DMS114 treated with DMSO at 0.1 percent for 48 hours (cell line): Measurements from ENCODE around the gene KNCN.

Source experiments
- DNase-seq: peaks from one replicate; lab custom pipeline; 2025; ENCODE audit not compliant: unreplicated experiment; lab: John Stamatoyannopoulos, UW

Gene KNCN

DNA sequence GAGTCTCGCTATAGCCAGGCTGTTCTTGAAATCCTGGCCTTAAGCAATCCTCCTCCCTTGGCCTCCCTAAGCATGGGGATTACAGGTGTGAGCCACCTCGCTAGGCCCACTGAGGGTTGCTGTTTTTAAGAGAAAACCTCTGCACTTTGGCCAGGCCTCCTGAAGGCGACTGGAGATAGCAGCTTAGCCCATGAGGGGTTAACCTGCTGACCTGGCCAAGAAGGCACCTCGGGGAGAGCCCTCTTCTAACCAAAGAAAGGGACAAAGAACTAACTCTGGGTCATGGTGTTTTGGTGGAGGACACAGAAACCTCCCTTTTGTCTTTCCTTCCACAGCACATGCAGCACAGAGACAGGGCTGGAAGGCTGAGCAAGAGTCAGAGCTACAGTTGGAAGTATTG is 17.7 kb upstream of the KNCN start:
- no peak for DNase-seq

DNA sequence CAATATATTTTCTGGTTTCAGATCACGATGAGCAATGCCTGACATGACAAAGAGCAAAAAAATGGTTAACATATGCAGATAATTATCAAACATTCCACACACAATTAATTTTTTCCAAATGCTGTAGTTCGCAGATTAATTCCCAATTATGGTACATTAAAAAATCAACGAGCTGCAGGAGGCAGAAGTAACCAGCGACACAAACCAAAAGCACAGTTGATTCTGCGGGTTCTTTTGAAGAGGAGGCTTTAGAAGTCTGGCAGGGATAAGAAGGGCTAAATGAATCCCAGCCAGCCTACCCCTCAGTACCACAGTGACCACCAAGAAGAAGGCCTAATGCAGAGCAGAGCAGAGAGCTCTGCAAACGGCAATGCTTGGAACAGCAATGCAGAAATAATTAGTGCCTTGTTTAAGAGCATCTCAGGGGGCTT is 17.0 kb upstream of the KNCN start:
- DNase-seq = no peak

DNA sequence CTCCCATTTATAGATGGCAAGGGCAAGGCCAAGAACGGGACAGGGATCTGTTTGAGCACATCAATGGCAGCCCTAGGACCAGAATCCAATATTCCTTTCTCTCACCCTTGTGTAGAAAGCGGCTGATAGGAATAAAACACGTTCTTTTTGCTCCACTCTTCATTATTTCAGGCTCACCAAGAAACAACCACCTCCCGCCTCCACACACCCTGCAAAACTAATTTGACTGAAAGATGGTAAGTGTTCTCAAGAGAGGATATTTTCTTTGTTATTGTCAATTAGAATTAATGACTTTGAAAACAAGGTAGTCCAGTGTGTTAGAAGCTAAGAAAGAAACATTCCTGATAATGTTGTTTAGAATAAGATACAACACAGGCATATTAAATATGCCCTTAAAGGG is 11.9 kb upstream of the KNCN start:
- DNase-seq = no peak

DNA sequence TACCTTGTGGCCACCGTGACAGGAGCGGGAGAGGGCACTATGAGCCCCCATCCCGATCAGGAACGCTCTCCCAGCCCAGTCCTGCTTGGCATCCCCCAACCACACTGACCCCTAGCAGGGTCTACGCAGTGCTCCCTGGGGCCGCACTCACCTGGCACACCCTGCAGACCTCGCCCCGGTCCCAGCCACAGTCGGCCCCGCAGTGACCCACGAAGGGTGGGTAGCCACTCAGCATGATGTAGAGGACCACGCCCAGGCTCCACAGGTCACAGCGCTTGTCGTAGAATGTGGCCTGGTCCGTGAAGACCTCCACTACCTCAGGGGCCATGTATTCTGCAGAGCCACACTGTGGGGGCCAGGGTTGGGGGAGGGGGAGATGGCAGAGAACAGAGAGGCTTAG is 11.1 kb upstream of the KNCN start:
- no peak for DNase-seq

DNA sequence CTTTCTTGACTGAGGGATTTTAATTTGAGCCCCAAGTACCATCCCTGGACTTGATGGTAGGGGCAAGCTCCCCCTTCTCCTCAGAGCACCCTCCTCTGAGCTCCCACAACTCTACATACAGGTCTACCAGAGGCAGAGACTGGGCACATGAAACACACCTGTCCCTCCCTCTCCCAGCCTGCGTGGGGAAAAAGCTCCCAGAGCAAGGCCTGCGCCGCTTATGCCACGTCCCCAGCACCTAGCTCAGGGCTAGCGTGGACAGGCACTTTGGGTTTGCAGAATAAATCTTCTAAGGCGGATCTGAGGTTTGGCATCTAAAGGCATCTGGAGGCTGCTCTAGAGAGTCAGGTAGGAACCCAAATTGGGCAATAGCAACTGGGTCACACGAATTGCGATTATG is 7.5 kb upstream of the KNCN start:
- no peak for DNase-seq

DNA sequence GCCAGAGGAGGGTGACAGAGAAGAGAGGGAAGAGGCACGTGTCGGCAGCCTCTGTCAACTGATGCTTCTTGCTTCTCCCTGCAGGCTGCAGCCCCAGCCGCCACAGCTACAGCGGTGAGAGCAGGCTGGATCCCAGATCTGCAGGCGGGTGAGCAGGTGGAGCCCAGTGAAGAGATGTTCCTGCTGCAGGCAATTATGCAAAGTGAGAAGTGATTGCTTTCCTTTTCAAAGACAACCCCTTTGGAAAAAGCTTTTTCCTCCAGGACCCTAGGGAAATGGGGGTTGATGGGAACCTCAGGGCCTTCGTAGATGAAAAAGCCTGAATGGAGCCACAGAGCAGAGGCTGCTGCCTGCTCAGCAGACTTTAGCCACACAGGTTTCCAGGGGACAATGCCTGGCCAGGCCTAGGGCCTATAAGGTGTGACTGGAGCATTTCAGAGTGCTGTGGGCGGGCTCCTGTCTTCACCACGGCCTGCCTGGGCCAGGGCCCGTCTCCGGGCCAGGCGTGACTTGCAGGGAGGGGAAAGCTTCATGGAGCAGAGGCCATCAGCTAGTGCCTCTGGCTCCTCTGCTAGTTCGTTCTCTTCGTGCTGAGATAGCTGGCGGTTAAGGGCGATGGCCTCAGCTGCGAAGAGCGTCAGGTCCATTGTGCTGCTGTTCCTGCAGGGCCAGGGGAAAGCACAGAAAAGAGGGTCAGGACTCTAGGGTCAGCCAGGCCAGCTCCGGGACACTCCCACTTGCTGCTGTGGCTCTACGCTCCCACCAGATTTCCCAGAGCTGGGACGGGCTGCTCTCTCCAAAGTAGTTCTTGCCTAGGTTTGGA is 6.9 kb upstream of the KNCN start:
- no peak for DNase-seq

DNA sequence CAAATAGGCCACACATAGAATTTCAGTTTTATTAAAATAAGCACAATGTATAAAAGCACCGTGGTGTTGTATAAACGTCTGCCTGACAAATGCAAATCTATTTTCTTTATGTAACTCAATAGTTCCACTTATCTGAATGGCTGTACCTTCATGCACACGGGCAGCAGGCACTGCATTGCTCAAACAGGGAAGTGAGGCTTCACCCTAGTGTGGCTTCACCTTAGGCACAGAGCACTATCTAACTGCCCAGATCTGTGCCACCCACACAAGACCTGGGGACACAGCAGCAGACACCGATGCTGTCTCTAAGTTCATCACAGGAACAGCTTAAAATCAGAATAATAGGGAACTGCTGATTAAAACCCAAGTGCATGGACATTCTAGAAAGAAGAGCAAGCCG is 6.0 kb upstream of the KNCN start:
- no peak for DNase-seq

DNA sequence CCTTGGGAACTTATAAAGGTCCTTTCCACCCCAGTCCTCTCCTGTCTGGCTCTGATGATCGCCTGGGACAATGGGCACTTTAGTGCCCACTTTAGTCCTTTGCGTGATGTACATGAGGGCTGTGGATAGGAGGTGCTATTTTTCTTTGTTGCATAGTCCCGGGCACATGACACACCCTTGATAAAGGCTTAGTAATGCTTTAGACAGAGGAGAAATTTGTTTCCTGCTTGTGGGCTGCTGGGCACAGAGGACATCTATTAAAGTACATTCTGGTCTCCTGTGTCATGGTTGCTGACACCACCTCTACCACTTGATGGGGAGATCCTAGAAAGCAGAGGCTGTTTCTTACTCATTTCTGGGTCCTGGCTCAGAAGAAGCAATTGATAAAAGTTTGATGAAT is 5.4 kb upstream of the KNCN start:
- no peak for DNase-seq

DNA sequence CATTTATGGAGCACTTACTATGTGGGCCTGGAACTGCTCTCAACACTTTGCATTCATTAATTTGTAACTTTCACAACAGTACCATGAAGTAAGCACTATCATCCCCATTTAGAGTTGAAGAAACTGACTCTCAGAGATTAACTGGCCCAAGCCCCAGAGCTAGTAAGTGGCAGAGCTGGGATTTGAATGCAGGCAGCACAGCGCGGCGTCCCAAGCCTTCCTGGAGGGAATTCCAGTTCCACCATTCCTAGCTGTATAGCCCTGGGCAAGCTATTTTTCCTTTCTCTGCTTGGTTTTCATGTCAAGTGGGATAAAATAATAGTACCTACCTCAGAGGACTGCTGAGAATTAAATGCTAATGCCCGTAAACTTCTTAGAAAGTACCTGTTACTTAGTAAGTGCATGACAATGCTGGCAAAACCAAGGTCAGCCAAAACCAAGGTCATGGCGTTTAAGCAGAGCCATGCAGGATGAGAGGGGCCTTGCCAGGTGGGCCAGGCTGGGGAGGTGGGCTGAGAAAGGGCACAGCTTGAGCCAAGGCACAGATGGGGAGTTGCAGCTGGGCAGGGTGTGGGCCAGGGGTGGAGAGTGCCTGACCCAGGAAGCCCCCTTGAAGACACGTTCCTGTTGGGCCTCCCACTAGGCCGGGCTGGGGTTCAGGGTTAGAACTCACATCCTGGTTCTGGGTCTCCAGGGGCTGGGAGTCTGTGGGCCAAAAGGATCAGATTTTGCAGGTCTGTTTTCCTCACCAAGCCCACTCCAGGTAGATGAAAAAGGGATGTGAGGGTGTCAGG is 4.6 kb upstream of the KNCN start:
- DNase-seq = no peak

DNA sequence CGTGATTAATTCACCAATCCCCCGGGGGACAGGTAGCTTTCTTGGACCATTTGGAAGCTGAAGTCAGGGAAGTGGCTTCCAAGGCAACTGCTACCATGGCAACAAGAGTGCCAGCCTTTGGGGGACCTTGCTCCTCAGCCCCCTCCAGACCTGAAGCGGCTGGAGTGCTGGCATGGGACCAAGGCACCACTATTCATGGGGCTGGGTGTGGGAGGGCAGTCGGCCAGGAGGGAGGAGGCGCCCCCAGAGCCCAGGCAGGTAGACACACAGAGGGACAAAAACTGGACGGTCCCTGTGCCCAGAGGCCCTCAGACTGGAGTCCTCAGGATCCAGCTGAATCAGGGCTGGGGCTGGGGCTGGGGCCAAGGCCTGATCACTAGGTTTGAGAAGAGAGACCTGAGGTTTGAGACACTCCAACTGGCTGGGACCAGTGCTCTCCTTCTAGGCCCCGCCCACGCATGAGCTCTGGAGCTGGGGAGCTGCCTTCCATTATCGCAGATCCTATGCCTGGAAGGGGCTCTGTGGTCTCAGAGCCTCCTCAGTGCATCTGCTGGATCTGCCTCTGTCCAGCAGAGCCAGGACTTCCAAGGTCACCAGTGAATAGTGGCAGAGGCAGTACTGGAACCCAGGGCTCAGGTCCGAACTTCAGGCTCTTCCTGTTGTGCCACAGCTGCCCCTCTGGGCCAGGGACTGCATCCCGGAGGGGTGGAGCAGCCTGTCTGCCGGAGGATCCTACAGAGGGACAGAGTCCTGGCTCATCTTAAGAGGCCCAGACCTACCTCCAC is 3.3 kb upstream of the KNCN start:
- no peak for DNase-seq

DNA sequence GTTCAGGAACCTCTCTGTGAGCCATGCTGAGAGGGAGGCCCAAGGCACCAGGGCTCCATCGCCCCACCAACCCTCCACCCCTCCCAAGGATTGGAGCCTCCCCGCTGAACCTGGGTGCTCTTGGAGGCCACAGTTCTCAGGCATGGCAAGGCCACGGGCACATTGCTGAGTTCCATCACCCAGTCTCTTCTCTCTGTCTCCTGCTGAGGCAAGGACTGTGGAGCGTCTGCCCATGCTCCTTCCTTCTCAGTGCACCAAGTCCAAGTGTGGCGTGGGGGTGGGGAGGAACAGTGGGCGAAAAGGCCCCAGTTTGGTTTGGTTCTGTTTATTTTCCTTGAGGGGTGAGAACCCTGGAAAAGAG is 2.8 kb upstream of the KNCN start:
- no peak for DNase-seq

DNA sequence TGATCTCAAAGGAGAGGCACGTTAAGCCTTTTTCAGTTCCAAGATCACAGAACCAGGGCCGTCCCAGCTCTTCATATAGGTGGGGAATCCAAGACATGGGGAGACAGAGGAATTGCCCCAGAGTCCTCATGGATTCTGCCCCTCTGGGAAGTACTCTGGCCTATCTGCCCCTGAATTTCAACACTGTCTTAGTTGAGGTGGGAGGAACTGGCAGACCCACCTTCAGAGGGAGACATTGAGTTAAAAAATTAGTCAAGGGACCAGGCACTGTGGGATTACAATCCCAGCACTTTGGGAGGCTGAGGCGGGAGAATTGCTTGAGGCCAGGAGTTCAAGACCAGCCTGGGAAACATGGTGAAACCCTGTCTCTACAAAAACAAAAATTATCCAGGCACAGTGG is 2.1 kb upstream of the KNCN start:
- no peak for DNase-seq

DNA sequence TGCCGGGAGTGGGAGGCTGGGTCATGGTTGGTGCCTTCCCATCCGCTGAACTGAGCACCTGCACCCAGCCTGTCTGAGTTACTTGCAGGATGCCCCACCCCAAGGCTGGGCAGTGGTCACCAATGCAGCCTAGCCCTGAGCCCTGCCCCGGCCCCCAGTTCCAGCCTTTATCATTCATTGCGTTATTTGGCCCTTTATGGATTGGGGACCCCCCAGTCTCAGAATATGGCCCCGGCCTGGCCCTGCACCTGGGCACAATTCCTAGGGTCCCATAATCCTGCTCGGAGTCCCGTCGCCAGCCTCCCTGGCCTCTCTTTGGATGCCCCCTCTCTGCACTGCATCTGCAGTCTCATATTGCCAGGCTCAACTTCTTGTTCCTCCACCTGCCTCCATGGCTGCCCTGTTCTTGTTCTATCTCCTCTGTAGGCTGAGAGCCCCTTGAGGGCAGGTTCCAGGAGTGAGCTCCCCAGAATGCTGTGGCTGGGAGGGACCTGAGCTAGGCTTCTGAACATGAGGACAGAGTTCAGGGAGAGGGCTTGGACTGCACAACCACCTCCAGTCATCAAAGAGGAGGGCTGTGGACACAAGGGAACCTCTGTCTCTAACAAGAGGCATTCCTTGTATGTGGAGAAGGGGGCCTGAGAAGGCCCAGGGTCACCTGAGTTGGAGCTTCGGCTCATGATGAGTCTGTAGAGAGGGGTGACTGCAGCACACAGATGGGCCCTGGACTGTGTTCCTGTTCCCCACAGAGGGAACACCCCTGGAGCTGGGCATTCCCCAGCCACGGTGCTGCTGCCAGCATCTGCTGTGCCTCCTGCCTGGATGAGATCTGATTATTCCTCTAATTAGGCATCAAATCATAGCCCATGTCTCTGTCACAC is 1.1 kb upstream of the KNCN start:
- DNase-seq = no peak

DNA sequence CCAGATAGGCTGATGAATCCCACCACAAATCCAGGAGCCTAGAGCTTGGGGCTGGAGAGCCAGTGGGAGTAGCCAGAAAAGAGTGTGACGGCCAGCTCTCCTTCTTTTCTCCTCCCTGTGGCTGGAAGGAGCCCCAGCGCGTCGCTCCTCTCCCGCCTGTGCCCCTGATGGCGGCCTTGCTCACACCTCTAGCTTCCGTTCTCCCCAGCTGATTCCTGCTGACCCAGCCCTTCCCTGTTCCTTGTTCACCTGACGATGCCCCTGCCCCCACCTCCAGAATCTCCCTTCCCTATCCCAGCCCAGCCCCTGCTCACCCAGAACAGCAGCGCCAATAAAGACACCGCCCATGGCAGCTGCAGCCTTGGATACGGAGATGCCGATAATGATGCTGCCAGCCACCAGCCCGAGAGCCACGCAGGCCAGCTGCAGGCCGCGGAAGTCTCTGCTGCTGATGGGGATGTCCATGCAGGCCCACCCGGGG is 656 bp downstream of the KNCN start:
- no peak for DNase-seq

DNA sequence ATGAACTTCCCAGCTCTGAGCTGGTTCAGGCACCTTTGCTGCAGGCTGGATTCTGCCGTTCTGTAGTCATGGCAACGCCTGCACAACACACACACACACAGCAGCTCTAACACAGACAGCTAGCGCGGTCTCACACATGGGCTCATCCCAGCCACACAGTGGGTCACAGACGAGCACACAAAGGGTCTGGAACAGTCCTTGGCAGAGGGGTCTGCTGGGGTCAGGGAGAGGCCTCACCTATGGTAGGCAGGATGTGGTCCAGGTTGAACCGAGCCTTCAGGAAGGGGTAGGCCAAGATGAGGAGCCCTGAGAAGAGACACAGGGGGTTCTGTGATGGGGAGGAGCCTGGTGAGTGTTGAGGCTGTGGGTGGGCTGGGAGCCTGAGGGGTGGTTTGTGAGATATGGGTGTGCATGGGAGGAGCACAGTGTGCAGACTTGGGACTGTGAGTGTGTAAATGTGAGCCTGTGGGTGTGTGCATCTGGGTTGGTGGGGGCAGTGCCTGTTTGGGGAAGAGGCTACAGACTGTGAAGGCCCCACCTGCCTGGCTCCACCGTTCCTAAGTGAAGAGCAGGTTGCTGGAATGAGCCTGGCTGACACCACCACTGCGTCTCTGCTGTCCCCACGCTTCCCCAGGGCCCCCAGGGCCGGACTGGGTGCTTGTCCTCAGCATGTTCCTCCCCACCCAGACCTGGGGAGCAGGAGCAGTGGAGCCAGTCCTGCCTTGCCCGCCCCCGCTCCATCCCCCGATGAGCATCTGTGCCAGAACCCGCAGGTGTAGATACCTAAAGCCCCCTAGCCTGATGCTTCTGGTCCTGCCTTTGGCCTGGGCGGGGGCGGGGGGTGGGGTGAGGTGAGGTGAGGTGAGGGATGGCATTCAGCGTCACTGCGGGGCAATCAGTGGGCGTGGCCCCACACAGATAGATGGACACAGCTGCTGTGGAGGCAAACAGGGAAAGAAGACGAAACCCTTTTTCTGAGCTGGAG is 1.5 kb downstream of the KNCN start:
- DNase-seq = no peak

DNA sequence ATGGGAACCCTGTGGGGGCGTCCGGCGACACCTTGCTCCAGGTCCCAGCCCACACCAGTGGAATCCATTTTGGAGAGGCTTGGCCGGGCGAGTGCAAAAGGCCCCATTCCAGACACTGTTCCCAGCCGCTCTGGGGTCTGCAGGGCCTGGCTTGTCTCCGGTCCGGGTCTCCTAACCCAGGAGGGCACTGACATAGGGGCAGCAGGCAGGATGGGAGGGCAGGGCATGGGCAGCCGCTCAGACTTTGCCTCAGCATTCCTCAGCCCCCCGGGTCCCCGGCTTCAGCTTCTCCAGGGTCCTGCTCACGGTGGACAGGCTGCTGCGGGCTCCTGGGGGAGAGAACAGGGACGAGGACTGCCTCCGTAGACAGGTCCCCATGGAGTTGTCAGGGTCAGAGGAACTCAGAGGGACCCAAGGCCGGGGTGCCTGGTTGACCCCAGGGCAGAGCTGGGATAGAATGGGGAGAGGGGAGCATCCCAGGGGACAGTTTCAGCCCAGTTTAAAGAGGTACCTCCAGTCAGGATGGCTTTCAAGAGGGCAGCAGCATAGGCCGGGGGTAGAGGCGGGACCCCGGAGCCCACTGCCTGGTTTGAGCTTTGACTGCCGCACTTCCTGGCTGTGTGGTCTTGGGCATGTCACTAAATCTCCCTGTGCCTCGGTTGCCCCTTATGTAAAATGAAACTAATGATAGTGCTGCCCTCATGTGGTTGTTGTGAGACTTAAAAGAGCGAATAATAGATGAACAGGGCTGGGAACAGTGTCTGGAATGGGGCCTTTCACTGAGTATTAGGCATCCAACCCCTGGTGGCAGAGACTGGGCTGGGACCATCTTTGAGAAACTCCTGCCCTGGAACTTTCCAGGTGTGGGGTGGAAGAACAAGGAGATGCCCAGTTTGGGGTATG is 3.7 kb downstream of the KNCN start:
- DNase-seq = peak; percentile 75

DNA sequence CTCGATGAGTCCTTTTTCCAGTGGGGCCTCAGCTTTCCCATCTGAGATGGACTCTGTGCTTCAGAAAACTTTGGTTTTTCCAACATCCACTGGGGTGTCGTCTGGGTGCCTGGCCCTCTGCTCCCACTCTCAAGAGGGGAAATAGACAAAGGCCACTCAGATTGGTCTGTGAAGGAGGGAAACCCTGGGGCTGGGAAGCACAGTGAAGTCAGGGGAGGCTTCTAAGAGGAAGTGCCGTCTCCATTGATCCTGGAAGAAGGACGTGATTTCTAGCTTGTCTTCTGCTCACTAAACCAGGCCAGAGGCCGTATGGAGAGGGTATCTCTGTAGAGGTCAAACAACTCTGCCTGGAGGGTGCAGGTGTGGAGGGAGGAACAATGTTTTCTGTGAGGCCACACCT is 5.2 kb downstream of the KNCN start:
- DNase-seq = no peak

DNA sequence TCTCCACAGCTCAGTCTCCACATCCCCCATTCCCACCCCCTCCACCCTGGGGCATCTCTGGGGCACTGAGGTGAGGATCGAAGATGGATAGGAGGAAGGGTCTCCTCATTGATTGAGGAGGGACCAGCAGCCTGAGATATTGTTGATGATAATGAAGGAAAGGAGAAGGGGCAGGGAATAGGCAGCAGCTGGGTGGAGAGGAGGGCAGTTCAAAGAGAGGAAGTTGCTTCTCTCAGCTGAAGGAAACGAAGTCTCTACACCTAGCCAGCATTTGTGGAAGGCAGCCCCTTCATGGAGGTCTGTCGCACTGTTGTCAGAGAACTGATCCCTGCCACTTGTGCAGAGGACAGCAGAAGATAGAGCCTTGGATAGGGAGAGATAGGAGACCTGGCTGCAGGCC is 5.7 kb downstream of the KNCN start:
- DNase-seq = no peak
